Measurements from ENCODE around the gene TATDN2. TPM values are rescaled to one million over a fixed set of nuclear protein-coding genes. Genes with fewer than 3 reads are reported as not detected.

TATDN2 gene
- total RNA-seq, 4 donors from 2014 or later: 15.9 to 55.7 (median 26.7) TPM

- H3K4me1 ChIP-seq: no peaks in the 10 kb centered on the region
- no peak overlapping the region for H3K4me3 ChIP-seq
- no peaks in the 10 kb centered on the region for H3K36me3 ChIP-seq
- intact Hi-C loops (cut with DNase I; ENCODE audit: low total_unique reads): no loop called here
- no peaks in the 10 kb centered on the region for H3K27me3 ChIP-seq
- TF ChIP-seq POLR2A (IDR thresholded peaks at IDR 0.05): no peak
- TF ChIP-seq, protein P1, sequence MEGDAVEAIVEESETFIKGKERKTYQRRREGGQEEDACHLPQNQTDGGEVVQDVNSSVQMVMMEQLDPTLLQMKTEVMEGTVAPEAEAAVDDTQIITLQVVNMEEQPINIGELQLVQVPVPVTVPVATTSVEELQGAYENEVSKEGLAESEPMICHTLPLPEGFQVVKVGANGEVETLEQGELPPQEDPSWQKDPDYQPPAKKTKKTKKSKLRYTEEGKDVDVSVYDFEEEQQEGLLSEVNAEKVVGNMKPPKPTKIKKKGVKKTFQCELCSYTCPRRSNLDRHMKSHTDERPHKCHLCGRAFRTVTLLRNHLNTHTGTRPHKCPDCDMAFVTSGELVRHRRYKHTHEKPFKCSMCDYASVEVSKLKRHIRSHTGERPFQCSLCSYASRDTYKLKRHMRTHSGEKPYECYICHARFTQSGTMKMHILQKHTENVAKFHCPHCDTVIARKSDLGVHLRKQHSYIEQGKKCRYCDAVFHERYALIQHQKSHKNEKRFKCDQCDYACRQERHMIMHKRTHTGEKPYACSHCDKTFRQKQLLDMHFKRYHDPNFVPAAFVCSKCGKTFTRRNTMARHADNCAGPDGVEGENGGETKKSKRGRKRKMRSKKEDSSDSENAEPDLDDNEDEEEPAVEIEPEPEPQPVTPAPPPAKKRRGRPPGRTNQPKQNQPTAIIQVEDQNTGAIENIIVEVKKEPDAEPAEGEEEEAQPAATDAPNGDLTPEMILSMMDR (IDR thresholded peaks at IDR 0.05): no peak
- no peak for DNase-seq
- H3K9me3 ChIP-seq: no peaks in the 10 kb centered on the region
- no peak overlapping the region for H3K27ac ChIP-seq
Measured at GRCh38 chr3:10229576-10229975, 18.7 kb upstream of the TATDN2 start.

GRCh38 chr3:10232137-10232536, 16.1 kb upstream of the TATDN2 start:
- intact Hi-C loops (cut with DNase I; ENCODE audit: low total_unique reads): no loop called here
- Histone ChIP-seq H3K27me3 (no peaks in the 10 kb centered on the region), H3K36me3 (no peaks in the 10 kb centered on the region), H3K9me3 (no peaks in the 10 kb centered on the region), H3K4me1 (no peaks in the 10 kb centered on the region), H3K27ac (no peak overlapping the region), H3K4me3 (no peak overlapping the region)
- no peak for DNase-seq
- no peak for TF ChIP-seq POLR2A (IDR thresholded peaks at IDR 0.05)

- H3K36me3 ChIP-seq: no peaks in the 10 kb centered on the region
- intact Hi-C loops (cut with DNase I; ENCODE audit: low total_unique reads): no loop called here
- no peaks in the 10 kb centered on the region for H3K9me3 ChIP-seq
- H3K27me3 ChIP-seq: no peaks in the 10 kb centered on the region
- H3K27ac ChIP-seq: no peak overlapping the region
- H3K4me1 ChIP-seq: no peaks in the 10 kb centered on the region
- no peak for DNase-seq
- no peak for TF ChIP-seq POLR2A (IDR thresholded peaks at IDR 0.05)
- TF ChIP-seq, protein P1 (IDR thresholded peaks at IDR 0.05): no peak
- no peak overlapping the region for H3K4me3 ChIP-seq
Measured at GRCh38 chr3:10233988-10234387, 14.3 kb upstream of the TATDN2 start.

- DNase-seq: no peak
- H3K4me3 ChIP-seq: no peak overlapping the region
- H3K4me1 ChIP-seq: no peaks in the 10 kb centered on the region
- intact Hi-C loops (cut with DNase I; ENCODE audit: low total_unique reads): no loop called here
- no peaks in the 10 kb centered on the region for H3K9me3 ChIP-seq
- H3K27me3 ChIP-seq: no peaks in the 10 kb centered on the region
- H3K36me3 ChIP-seq: no peaks in the 10 kb centered on the region
- TF ChIP-seq POLR2A (IDR thresholded peaks at IDR 0.05): no peak
- TF ChIP-seq, protein P1 (IDR thresholded peaks at IDR 0.05): no peak
- H3K27ac ChIP-seq: no peak overlapping the region
Measured at GRCh38 chr3:10234526-10235230, 13.6 kb upstream of the TATDN2 start.

GRCh38 chr3:10235551-10235950, 12.7 kb upstream of the TATDN2 start:
- TF ChIP-seq, protein P1 (IDR thresholded peaks at IDR 0.05): no peak
- TF ChIP-seq POLR2A (IDR thresholded peaks at IDR 0.05): no peak
- no peaks in the 10 kb centered on the region for H3K4me1 ChIP-seq
- no peaks in the 10 kb centered on the region for H3K36me3 ChIP-seq
- no peak overlapping the region for H3K27ac ChIP-seq
- intact Hi-C loops (cut with DNase I; ENCODE audit: low total_unique reads): no loop called here
- H3K4me3 ChIP-seq: no peak overlapping the region
- no peaks in the 10 kb centered on the region for H3K27me3 ChIP-seq
- DNase-seq: no peak
- no peaks in the 10 kb centered on the region for H3K9me3 ChIP-seq

Measured in uterus (tissue), 4 donors.